Superior temporal gyrus (tissue), 1 donor: ENCODE measurements around the gene GJA10.

ENCODE experiments used
- DNase-seq: peaks from one replicate; pipeline ENCODE4 v3.0.0-alpha.2; 2016; ENCODE audit errors: extremely low spot score

Gene GJA10

DNA sequence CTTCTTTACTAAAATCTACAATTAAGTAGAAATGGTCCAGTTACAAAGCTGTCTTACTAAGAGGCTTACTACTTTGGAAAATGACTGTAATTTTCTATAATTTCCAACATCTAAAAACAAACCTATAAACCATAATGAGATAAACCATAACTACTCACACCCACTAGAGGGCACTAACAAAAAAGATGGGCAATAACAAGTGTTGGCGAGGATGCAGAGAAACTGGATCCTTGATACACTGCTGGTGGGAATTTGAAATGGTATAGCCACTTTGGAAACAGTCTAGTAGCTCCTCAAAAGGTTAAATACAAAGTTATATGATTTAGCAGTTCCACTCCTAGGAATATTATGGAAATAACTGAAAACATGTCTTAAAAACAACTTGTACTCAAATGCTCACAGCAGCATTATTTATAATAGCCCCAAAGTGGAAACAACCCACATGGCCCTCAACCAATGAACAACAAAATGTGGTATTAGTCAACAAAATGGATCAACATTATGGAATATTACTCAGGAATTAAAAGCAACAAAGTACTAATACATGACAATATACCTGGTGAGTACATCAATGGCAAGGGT is 50.6 kb downstream of the GJA10 start:
- no peak for DNase-seq
